CD14-positive monocyte (primary cell): ENCODE measurements around the gene SHCBP1. TPM values are rescaled to one million over a fixed set of nuclear protein-coding genes. Genes with fewer than 3 reads are reported as not detected.

Experiments
- DNase-seq, 3 donors: peaks; one replicate each; pipeline ENCODE4 v3.0.0-alpha.2; 2011 to 2022
- H2AFZ ChIP-seq: 2 replicates; pipeline ENCODE4 v1.6.0; 2012; ENCODE audit warnings: mild to moderate bottlenecking, low read depth, low read length, inconsistent platforms; ENCODE audit not compliant: insufficient read depth, poor library complexity, severe bottlenecking
- H3K27ac ChIP-seq, 2 donors: 1 replicate in 1 of 2; 2 replicates in 1 of 2; pipeline ENCODE4 v1.5.1; 2012 to 2013; ENCODE audit warnings: low read length in 2 of 2, control low read depth in 1 of 2, inconsistent platforms in 1 of 2, low read depth in 1 of 2, mild to moderate bottlenecking in 1 of 2
- H3K27me3 ChIP-seq, 2 donors: one replicate each; pipeline versions ENCODE4 v1.6.0 to v1.6.1; 2011 to 2013; ENCODE audit warnings: low read length in 2 of 2; ENCODE audit not compliant: control insufficient read depth in 2 of 2, insufficient read depth in 2 of 2
- H3K36me3 ChIP-seq, 2 donors: replicated peaks in 1 of 2; 1 replicate in 1 of 2; 2 replicates in 1 of 2; pipeline versions ENCODE4 v1.5.1 to v1.6.1; 2012 to 2013; ENCODE audit warnings: low read length in 2 of 2, control low read depth in 1 of 2, inconsistent platforms in 1 of 2, mild to moderate bottlenecking in 1 of 2; ENCODE audit not compliant: insufficient read depth in 2 of 2, control insufficient read depth in 1 of 2
- H3K4me1 ChIP-seq, 2 donors: 1 replicate in 1 of 2; 2 replicates in 1 of 2; pipeline versions ENCODE4 v1.5.1 to v1.6.1; 2012 to 2013; ENCODE audit warnings: low read length in 2 of 2, control low read depth in 1 of 2, inconsistent platforms in 1 of 2, mild to moderate bottlenecking in 1 of 2, moderate library complexity in 1 of 2; ENCODE audit not compliant: insufficient read depth in 2 of 2, control insufficient read depth in 1 of 2
- H3K4me2 ChIP-seq: replicated peaks from 2 replicates; pipeline ENCODE3; 2012; ENCODE audit warnings: low read length, moderate library complexity, mild to moderate bottlenecking; ENCODE audit not compliant: poor library complexity, severe bottlenecking; ENCODE audit errors: extremely low read depth
- H3K4me3 ChIP-seq, 3 experiments: fragments of 200-600 bp in 1 of 3; sonication (generic) in 1 of 3; replicated peaks in 1 of 3; 1 replicate in 2 of 3; 2 replicates in 1 of 3; pipeline ENCODE4 v1.5.1; 2011 to 2013; ENCODE audit warnings: low read length in 3 of 3, mild to moderate bottlenecking in 3 of 3, control low read depth in 2 of 3, low read depth in 2 of 3, inconsistent platforms in 1 of 3, moderate library complexity in 1 of 3
- H3K79me2 ChIP-seq: 2 replicates; pipeline ENCODE4 v1.6.0; 2012; ENCODE audit warnings: mild to moderate bottlenecking, control low read depth, inconsistent platforms, low read length, moderate library complexity; ENCODE audit not compliant: insufficient read depth
- H3K9ac ChIP-seq: 2 replicates; pipeline ENCODE4 v1.6.0; 2017; ENCODE audit warnings: low read length, mild to moderate bottlenecking; ENCODE audit not compliant: insufficient read depth, poor library complexity, severe bottlenecking
- H3K9me3 ChIP-seq, 2 donors: replicated peaks in 1 of 2; 1 replicate in 1 of 2; 2 replicates in 1 of 2; pipeline versions ENCODE4 v1.5.1 to v1.6.1; 2012 to 2013; ENCODE audit warnings: low read length in 2 of 2, control low read depth in 1 of 2; ENCODE audit not compliant: control insufficient read depth in 1 of 2, insufficient read depth in 1 of 2
- H4K20me1 ChIP-seq: 2 replicates; pipeline ENCODE4 v1.6.0; 2012; ENCODE audit warnings: mild to moderate bottlenecking, low read length, control low read depth, moderate library complexity; ENCODE audit not compliant: insufficient read depth
- H3K27ac Mint-ChIP-seq, 7 donors: one replicate each; pipeline ENCODE4 v1.8.0; 2020; ENCODE audit warnings: mild to moderate bottlenecking in 7 of 7, mixed read lengths in 7 of 7, moderate library complexity in 6 of 7, inconsistent platforms in 2 of 7
- H3K27me3 Mint-ChIP-seq, 3 donors: one replicate each; pipeline ENCODE4 v1.8.0; 2021 to 2022; ENCODE audit warnings: low read depth in 3 of 3, mild to moderate bottlenecking in 3 of 3, mixed read lengths in 3 of 3, moderate library complexity in 3 of 3, inconsistent platforms in 1 of 3
- H3K36me3 Mint-ChIP-seq, 2 donors: one replicate each; pipeline ENCODE4 v1.8.0; 2020; ENCODE audit warnings: mixed read lengths in 2 of 2, inconsistent platforms in 1 of 2, mild to moderate bottlenecking in 1 of 2
- H3K4me1 Mint-ChIP-seq: one replicate; pipeline ENCODE4 v1.8.0; 2020; ENCODE audit warnings: mild to moderate bottlenecking, mixed read lengths
- H3K4me3 Mint-ChIP-seq, 2 donors: one replicate each; pipeline ENCODE4 v1.8.0; 2020; ENCODE audit warnings: mild to moderate bottlenecking in 2 of 2, mixed read lengths in 2 of 2, moderate library complexity in 1 of 2
- H3K9me3 Mint-ChIP-seq, 7 donors: one replicate each; pipeline ENCODE4 v1.8.0; 2020 to 2022; ENCODE audit warnings: mixed read lengths in 7 of 7, mild to moderate bottlenecking in 6 of 7, moderate library complexity in 6 of 7, inconsistent platforms in 2 of 7
- CTCF ChIP-seq: fragments of 200-600 bp; IDR thresholded peaks from one replicate; pipeline ENCODE4 v1.8.0; 2022; ENCODE audit warnings: antibody characterized with exemption, mild to moderate bottlenecking
- WGBS: methylation state at CpG from one replicate; pipeline ENCODE4 v1.1.5; 2013; ENCODE audit warnings: missing lambda C conversion rate; ENCODE audit not compliant: insufficient coverage; 5-methylcytosine and 5-hydroxymethylcytosine counted together
- intact Hi-C, 2 donors: fragments of 100-400 bp; cut with micrococcal nuclease; formaldehyde crosslinking; loops; one replicate each; pipeline versions ENCODE4 v1.15.0 to v1.15.1; 2023
- polyA plus RNA-seq, 3 donors: library from polyadenylated mRNA; depleted of rRNA in 1 of 3; unstranded in 2 of 3; stranded (reverse) in 1 of 3; fragments of 300-500 nt in 2 of 3; fragments of >200 nt in 1 of 3; fragmentation: Illumina TruSeq in 2 of 3; gene quantifications; 1 replicate in 2 of 3; 2 replicates in 1 of 3; pipeline ENCODE4 v1.2.3, GENCODE V29; 2012 to 2021

Gene SHCBP1
- polyA plus RNA-seq, 3 donors = 0.45 to 2.3 (median 0.93) TPM

- no peak for TF ChIP-seq CTCF
- H3K4me3 ChIP-seq = peak overlapping the region in 1 of 3 experiments; percentile 84
- H2AFZ ChIP-seq = peak overlapping the region; percentile 88
These were observed 926 bp upstream of the SHCBP1 start for GRCh38 chr16:46621934-46622676.

GRCh38 chr16:46620266-46621005 is 743 bp downstream of the SHCBP1 start:
- H4K20me1 ChIP-seq = no peaks in the 10 kb centered on the region
- 0% methylated on average over 3 of the region's 11 CpGs for WGBS
- H3K4me1 ChIP-seq = peaks cover 21 to 23% of the 10 kb centered on the region in 2 donors
- intact Hi-C loops = no loop called here
- no peak for TF ChIP-seq CTCF
- peak overlapping the region; percentile 75 for H3K9ac ChIP-seq
- peaks cover 22% of the 10 kb centered on the region for H3K4me1 Mint-ChIP-seq
- peak overlapping the region; percentile 89 to 90 for H3K4me3 Mint-ChIP-seq
- peak overlapping the region; percentile 20 to 75 for H3K27ac ChIP-seq
- H3K79me2 ChIP-seq = peaks cover 62% of the 10 kb centered on the region
- no peaks in the 10 kb centered on the region for H3K27me3 ChIP-seq
- H3K9me3 ChIP-seq = no peaks in the 10 kb centered on the region
- peaks cover 7 to 33% of the 10 kb centered on the region in 2 donors for H3K36me3 ChIP-seq
- peak overlapping the region; percentile 57 to 84 (median 67) for H3K4me3 ChIP-seq
- peak overlapping the region; percentile 97 for H3K4me2 ChIP-seq
- H3K9me3 Mint-ChIP-seq = no peaks in the 10 kb centered on the region
- H3K27me3 Mint-ChIP-seq = peaks cover 0 to 4% (median 0%) of the 10 kb centered on the region in 3 donors
- peak overlapping the region; percentile 88 for H2AFZ ChIP-seq
- peak; percentile 12 to 37 (median 21) for DNase-seq
- H3K27ac Mint-ChIP-seq = peak overlapping the region; percentile 77 to 93 (median 88)
- peaks cover 20 to 26% of the 10 kb centered on the region in 2 donors for H3K36me3 Mint-ChIP-seq

More at GRCh38 chr16:46621934-46622676, 926 bp upstream of the SHCBP1 start:
- Histone ChIP-seq H3K27me3 (no peaks in the 10 kb centered on the region), H3K9ac (no peak overlapping the region), H3K9me3 (no peaks in the 10 kb centered on the region), H3K36me3 (peaks cover 0 to 18% of the 10 kb centered on the region in 2 donors), H3K79me2 (peaks cover 47% of the 10 kb centered on the region), H3K4me2 (peak overlapping the region; percentile 97), H4K20me1 (no peaks in the 10 kb centered on the region), H3K27ac (peak overlapping the region in 1 of 2 donors; percentile 75), H3K4me1 (peaks cover 21 to 23% of the 10 kb centered on the region in 2 donors)
- DNase-seq = peak in 2 of 3 donors; percentile 16 to 29
- H3K36me3 Mint-ChIP-seq = peaks cover 9 to 12% of the 10 kb centered on the region in 2 donors
- intact Hi-C loops = loop anchor here in 1 of 2 donors (2.0 kb wide), 1 partner anchor 67 kb away; no protein-coding TSS in a partner anchor
- WGBS = 87% methylated on average over 5 of the region's 7 CpGs
- no peaks in the 10 kb centered on the region for H3K9me3 Mint-ChIP-seq
- H3K4me1 Mint-ChIP-seq = peaks cover 22% of the 10 kb centered on the region
- H3K27ac Mint-ChIP-seq = peak overlapping the region in 6 of 7 donors; percentile 77 to 92 (median 90)
- H3K27me3 Mint-ChIP-seq = peaks cover 0 to 4% (median 0%) of the 10 kb centered on the region in 3 donors
- peak overlapping the region; percentile 89 to 90 for H3K4me3 Mint-ChIP-seq
